GM12874 (cell line): ENCODE data around the gene NRP1.

Source experiments
- TF ChIP-seq, protein P1 (sequence below): IDR thresholded peaks from 2 replicates; pipeline ENCODE4 v1.5.1; 2011; ENCODE audit warnings: low read depth, mild to moderate bottlenecking, control low read depth, low read length, moderate library complexity; ENCODE audit not compliant: insufficient read depth

The NRP1 gene

DNA sequence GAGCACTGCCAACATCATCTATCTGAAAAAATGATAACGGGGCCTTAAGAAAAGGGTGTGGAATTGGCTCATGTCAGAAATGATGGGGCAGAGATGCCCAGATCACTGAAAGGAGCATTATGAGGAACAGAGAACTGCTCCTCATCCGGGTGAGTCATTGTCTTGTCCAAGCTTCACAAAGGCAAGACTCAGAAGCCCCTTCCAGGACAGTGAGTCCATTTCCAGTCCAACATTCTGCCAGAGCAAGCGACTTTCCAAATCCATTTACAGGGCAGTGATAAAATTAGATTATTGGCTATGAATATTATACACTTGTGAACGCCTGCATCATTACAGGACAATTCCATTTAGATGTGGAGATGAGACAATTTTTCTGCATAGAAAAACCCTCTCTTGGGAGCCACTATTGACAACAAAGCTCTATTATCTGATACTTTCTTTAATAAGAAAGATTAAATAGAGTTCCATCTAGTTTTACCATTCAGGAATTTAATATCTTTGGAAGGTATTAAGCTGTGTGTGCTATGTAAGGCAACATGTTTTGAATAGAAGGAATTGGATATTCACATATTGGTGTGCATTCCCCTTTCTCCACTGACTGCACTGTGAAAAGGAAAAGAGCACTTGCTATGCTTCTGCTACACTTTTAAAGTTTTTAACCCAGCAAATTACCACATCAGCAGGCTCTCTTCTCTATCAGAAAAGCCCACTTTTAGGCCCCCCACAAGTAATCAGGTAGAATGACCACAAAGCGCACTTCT, 159.6 kb downstream of the NRP1 start:
- TF ChIP-seq, protein P1, sequence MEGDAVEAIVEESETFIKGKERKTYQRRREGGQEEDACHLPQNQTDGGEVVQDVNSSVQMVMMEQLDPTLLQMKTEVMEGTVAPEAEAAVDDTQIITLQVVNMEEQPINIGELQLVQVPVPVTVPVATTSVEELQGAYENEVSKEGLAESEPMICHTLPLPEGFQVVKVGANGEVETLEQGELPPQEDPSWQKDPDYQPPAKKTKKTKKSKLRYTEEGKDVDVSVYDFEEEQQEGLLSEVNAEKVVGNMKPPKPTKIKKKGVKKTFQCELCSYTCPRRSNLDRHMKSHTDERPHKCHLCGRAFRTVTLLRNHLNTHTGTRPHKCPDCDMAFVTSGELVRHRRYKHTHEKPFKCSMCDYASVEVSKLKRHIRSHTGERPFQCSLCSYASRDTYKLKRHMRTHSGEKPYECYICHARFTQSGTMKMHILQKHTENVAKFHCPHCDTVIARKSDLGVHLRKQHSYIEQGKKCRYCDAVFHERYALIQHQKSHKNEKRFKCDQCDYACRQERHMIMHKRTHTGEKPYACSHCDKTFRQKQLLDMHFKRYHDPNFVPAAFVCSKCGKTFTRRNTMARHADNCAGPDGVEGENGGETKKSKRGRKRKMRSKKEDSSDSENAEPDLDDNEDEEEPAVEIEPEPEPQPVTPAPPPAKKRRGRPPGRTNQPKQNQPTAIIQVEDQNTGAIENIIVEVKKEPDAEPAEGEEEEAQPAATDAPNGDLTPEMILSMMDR = no peak

DNA sequence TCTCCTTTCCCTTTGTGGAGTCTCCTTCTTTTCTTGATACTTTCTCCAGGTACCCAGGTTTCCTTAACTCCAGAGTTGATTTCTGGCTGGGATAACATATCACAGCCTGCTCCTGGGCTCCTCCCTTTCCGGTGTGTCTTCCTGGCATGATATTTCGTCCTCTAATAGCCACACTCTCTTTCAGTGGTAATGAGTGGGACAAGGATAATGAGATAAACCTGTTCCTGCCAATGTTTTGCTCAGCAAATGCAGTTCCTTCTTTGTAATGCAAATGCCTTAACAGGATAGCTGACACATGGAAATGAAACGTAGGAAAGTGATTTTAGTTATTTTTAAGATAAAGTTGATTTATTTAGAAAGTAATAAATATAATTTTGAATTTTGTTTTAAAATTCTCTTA, 168.6 kb downstream of the NRP1 start:
- TF ChIP-seq, protein P1 = no peak

DNA sequence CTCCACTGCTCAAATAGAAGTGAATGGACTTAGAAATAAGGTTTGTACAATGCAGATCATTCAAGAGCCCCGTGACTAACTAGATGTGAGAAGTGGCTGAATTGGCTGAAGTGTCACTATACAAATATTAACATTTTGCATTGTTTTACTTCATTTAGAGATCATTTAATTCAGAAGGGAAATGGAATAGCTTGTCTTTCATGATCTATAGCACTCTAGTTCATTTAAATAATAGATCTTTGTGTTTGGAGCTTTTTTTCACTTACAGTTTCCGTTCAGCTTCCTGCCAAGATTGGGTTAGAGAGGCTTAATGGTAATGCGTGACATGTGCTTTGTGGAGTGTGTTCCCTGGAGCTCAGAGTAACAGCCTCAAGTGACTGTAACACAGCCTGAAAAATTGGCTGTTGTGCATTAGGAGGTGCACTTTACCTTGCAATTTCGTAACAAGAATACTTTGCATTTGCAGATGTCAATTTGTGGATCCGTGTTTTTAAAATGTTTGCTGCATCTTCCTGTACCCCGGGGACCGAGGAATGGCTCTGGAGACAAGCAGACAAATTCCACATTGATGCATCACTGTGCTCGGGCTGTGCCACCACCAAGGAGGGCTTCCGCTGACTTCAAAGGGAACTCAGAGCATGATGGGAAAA, 170.3 kb downstream of the NRP1 start:
- TF ChIP-seq, protein P1 = no peak

DNA sequence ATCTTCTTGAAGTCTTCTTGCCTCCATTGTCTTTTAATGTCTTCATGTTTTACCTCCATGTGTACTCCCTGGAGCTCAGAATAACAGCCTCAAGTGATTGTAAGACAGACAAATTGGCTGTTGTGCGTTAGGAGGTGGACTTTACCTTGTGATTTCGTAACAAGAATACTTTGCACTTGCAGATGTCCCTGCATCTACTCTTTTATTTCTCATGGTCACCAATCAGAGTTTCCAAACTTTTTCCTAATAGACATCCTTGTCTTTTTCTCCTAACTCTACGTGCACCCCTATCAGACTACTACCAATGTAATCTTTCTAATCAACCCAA, 172.3 kb downstream of the NRP1 start:
- TF ChIP-seq, protein P1 = no peak

DNA sequence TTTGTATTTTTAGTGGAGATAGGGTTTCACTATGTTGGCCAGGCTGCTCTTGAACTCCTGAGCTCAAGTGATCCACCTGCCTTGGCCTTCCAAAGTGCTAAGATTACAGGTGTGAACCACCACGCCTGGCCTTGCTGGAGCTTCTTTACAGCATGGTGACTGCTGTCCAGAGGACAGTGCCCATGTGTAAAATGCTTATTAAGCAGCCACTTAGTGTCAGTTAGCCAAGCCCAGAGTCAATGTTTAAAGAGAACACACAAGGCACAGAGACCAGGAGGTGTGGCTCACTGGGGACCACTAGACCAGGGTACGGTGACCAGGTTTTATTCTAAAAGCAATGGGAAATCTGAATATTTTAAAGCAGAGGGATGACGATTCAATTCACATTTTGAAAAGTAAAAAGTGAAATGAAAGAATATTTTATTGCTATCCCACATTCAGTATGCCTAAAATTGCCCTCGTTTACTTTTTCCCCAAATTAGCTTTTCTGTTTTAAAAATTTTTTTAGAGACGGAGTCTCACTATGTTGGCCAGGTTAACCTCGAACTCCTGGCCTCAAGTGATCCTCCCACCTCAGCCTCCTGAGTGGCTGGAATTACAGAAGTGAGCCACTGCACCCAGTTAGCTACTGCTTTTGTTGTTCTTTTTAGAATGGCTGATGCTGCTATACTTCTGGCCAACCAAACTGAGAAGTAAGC, 172.8 kb downstream of the NRP1 start:
- TF ChIP-seq, protein P1 = no peak

DNA sequence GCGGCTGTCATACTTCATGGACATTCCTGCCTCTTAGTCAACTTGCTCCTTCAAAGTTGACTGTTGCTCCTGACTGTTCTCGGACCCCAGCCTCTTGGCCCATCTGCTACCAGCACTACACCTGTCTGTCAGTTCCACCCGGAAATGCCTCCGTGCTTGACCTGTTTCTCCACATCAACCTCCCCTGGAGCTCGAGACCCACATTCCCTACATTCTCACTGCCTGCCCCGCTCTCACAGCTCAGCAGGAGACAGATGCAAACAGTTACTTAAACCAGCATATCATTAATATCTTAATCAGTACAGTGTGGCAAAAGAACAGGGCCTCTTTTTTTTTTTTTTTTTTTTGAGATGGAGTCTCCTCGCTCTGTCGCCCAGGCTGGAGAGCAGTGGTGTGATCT, 174.3 kb downstream of the NRP1 start:
- TF ChIP-seq, protein P1 = no peak

DNA sequence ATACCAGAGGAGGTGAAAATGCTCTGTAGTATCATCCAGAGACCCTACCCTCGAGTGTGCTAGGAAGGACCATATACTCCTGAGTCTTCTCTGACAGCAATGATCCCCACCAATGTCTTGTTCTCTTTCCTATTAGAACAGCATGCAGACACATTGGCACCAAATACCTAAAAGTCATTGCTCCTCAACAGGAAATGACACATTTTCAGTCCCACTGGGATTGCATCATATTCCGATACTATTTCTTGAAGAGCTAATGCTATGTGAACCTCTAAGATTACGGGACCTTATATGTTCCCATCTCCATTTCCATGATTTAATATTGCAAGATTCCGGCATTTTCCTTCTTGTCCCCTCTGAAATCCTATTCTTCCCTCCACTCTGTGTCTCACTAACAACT, 177.4 kb downstream of the NRP1 start:
- TF ChIP-seq, protein P1 = no peak
